ENCODE measurements around the gene SRSF7.

The SRSF7 gene

GRCh38 chr2:38701542-38701941 lies 49.6 kb downstream of the SRSF7 start:
- no peak for DNase-seq (ENCODE audit: low spot score)

GRCh38 chr2:38700881-38701458 lies 50.2 kb downstream of the SRSF7 start:
- no peak for DNase-seq (ENCODE audit: low spot score)

DNA sequence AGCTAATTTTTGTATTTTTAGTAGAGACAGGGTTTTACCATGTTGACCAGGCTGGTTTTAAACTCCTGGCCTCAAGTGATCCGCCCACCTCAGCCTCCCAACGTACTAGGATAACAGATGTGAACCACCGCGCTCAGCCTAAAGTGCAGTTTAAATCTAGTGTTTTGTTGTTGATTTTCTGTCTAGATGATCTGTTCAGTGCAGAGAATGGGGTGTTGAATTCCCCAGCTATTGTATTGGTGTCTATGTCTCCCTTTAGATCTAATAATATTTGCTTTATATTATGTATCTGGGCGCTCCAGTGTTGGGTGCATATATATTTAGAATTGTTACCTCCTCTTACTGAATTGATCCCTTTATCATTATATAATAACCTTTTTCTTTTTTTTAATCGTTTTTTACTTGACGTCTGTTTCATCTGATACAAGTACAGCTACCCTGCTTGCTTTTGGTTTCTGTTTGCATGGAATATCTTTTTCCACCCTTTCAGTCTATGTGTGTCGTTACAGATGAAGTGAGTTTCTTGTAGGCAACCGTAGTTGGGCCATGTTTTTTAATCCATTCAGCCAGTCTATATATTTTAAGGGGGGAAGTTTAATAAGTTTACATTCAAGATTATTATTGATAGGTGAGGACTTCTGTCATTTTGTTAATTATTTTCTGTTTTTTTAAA lies 50.9 kb downstream of the SRSF7 start:
- no peak for DNase-seq (ENCODE audit: low spot score)

DNA sequence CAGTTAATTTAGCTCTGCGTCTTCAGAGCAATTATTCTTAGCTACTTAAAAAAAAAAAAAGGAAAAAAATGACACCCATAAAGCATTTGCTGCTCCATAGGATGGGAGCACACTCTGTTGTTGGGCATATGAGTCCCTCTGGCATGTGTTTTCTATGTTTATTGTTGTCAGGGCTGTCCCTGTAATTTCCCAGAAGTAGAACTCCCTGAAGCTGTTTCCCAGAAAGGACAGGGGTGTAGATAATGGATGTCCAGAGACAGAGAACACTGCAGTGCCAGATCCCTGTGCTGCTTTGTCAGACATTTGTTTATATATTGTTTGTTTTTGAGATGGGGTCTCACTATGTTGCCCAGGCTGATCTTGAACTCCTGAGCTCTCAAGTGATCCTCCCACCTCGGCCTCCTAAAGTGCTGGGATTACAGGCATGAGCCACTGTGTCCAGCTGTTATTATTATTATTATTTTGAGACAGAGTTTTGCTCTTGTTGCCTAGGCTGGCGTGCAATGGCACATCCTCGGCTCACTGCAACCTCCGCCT lies 52.6 kb downstream of the SRSF7 start:
- DNase-seq (ENCODE audit: low spot score) = no peak

- no peak for DNase-seq (ENCODE audit: low spot score)
Measured at GRCh38 chr2:38697116-38697840, 53.9 kb downstream of the SRSF7 start.

All from kidney tubule cell (primary cell).